Mesothelial cell of epicardium (in vitro differentiated cells): Measurements from ENCODE around the gene EIF3M. TPM values are rescaled to one million over a fixed set of nuclear protein-coding genes. Genes with fewer than 3 reads are reported as not detected.
A peak's percentile ranks its signal among the peaks of the same experiment; 100 is the strongest.
"Not testable (repeated sequence)": the region's sequence is repeated elsewhere in the genome, so short reads cannot be mapped to it uniquely, and the experiment has no call there.

Source experiments
- DNase-seq, 2 experiments: peaks; one replicate each; pipeline ENCODE4 v3.0.0; 2021; ENCODE audit warnings: low spot score in 2 of 2; ENCODE audit not compliant: unreplicated experiment in 2 of 2
- H3K27ac Mint-ChIP-seq: 2 replicates; pipeline ENCODE4 v1.8.0; 2021; ENCODE audit warnings: mixed read lengths
- H3K27me3 Mint-ChIP-seq: 2 replicates; pipeline ENCODE4 v1.8.0; 2021; ENCODE audit warnings: low read depth, mixed read lengths
- H3K36me3 Mint-ChIP-seq: 2 replicates; pipeline ENCODE4 v1.8.0; 2021; ENCODE audit warnings: mixed read lengths
- H3K4me1 Mint-ChIP-seq: 2 replicates; pipeline ENCODE4 v1.8.0; 2021; ENCODE audit warnings: mixed read lengths
- H3K4me3 Mint-ChIP-seq: 2 replicates; pipeline ENCODE4 v1.8.0; 2021; ENCODE audit warnings: mild to moderate bottlenecking, moderate library complexity, mixed read lengths
- H3K9me3 Mint-ChIP-seq: 2 replicates; pipeline ENCODE4 v1.8.0; 2021; ENCODE audit warnings: mixed read lengths
- CTCF ChIP-seq: fragments of 200-600 bp; sonication (generic); IDR thresholded peaks from one replicate; pipeline ENCODE4 v1.5.0; 2021; ENCODE audit warnings: antibody characterized with exemption; ENCODE audit not compliant: unreplicated experiment
- total RNA-seq: library from RNA; stranded (reverse); gene quantifications from 3 replicates; pipeline ENCODE4 v1.2.1, GENCODE V29; 2021

The EIF3M gene
- total RNA-seq, 1 donor from 2014 or later, result 440 TPM

- H3K27ac Mint-ChIP-seq, result no peak overlapping the region
- H3K9me3 Mint-ChIP-seq, result peaks cover 6% of the 10 kb centered on the region
- H3K36me3 Mint-ChIP-seq, result no peaks in the 10 kb centered on the region
- no peaks in the 10 kb centered on the region for H3K27me3 Mint-ChIP-seq
- peaks cover 32% of the 10 kb centered on the region for H3K4me1 Mint-ChIP-seq
- no peak for TF ChIP-seq CTCF
- H3K4me3 Mint-ChIP-seq, result no peak overlapping the region
- no peak for DNase-seq
Observed at GRCh38 chr11:32576456-32576855, 7.2 kb upstream of the EIF3M start.

DNA sequence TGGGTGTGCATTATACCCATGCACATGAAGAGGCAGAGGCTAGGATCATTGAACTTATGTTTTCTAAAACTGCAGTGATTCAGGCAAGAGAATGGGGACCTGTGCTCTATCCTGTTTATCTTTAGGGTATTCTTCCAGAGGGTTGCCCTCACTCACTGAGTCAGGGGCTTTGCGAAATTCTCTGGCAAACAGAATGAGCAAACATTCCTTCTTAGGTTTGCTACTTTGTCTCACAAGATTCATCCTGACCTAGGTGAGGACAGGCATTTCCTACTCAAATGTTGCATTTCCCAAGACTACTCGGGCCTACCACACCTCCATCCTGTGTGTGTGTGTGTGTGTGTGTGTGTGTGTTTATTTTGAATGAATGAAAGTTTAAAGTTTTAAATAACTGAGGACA, 2.7 kb upstream of the EIF3M start:
- H3K4me3 Mint-ChIP-seq, result no peak overlapping the region
- H3K27me3 Mint-ChIP-seq, result no peaks in the 10 kb centered on the region
- no peak for DNase-seq
- H3K36me3 Mint-ChIP-seq, result no peaks in the 10 kb centered on the region
- TF ChIP-seq CTCF, result no peak
- H3K27ac Mint-ChIP-seq, result no peak overlapping the region
- H3K4me1 Mint-ChIP-seq, result peaks cover 20% of the 10 kb centered on the region
- no peaks in the 10 kb centered on the region for H3K9me3 Mint-ChIP-seq

DNA sequence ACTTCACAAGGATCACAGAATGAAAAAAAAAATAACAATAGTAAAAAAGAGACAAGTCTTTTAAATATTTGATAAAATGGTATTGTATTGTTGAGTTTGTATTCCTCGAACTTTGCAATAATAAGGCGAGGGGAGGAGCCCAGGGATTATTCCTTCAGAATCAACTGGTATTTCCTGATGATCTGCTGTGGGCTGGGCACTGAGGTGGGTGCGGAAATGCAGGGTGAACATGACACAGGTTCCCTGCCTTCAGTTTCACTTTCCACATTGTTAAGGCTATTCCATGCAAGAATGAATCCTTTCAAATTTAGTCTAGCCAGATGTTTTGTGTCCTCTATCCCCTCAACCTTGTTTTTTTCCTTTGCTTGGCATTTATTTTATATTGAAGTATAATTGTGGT, 2.1 kb upstream of the EIF3M start:
- no peaks in the 10 kb centered on the region for H3K9me3 Mint-ChIP-seq
- no peak for TF ChIP-seq CTCF
- DNase-seq, result no peak
- no peak overlapping the region for H3K4me3 Mint-ChIP-seq
- H3K36me3 Mint-ChIP-seq, result no peaks in the 10 kb centered on the region
- H3K4me1 Mint-ChIP-seq, result peaks cover 23% of the 10 kb centered on the region
- no peak overlapping the region for H3K27ac Mint-ChIP-seq
- no peaks in the 10 kb centered on the region for H3K27me3 Mint-ChIP-seq

DNA sequence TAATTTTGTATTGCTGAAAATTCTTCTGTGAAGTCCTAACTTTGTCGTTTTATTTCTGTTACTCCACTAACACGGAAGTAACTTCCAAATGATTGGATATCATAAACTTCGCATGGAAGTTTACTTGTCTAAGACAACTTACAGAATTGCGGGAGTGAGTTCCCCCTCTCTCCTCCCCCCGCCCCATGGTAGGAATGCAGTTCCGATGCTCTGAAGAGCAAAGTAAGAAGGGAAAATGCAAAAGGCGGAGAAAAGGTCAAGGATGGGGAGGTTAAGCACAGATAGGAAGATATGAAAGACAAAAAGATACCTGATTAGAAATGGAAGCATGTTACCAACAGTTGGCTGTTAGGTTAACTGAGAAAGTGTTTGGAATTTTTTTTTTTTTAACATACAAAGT, 1.3 kb downstream of the EIF3M start:
- H3K36me3 Mint-ChIP-seq, result peaks cover 11% of the 10 kb centered on the region
- H3K4me1 Mint-ChIP-seq, result peaks cover 31% of the 10 kb centered on the region
- no peak for TF ChIP-seq CTCF
- no peaks in the 10 kb centered on the region for H3K27me3 Mint-ChIP-seq
- no peaks in the 10 kb centered on the region for H3K9me3 Mint-ChIP-seq
- H3K4me3 Mint-ChIP-seq, result peak overlapping the region; percentile 89
- peak overlapping the region; percentile 98 for H3K27ac Mint-ChIP-seq
- DNase-seq, result no peak

DNA sequence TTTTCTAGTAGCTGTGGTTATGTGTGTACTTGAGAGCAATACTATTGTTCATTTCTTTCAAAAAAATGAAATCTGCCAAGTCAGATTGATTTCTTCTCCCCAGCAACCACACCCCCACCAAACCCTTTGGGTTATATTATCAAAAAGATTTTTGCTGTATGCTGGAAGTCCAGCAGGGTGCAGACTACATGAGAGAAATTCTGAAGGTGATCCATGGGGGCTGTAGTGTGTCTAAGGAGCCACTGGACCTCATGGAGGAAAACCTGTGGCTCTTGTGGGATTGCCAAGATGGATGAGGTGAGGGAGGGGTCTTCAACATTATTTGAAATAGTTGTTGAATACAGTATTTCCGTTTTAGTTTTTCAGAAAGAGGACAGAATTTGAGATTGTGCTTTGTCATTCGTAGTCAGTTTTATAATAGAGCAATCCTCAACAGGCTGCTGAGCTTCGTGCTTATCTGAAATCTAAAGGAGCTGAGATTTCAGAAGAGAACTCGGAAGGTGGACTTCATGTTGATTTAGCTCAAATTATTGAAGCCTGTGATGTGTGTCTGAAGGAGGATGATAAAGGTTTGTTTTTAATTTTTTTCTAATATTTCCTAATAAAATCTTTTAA, 3.1 kb downstream of the EIF3M start:
- TF ChIP-seq CTCF, result no peak
- DNase-seq, result no peak
- Mint-ChIP-seq H3K9me3 (no peaks in the 10 kb centered on the region), H3K4me1 (peaks cover 31% of the 10 kb centered on the region), H3K36me3 (peaks cover 19% of the 10 kb centered on the region), H3K4me3 (peak overlapping the region; percentile 89), H3K27ac (peak overlapping the region; percentile 82), H3K27me3 (no peaks in the 10 kb centered on the region)

- TF ChIP-seq CTCF, result no peak
- Mint-ChIP-seq H3K27me3 (no peaks in the 10 kb centered on the region), H3K36me3 (peaks cover 52% of the 10 kb centered on the region), H3K4me1 (peaks cover 21% of the 10 kb centered on the region), H3K4me3 (no peak overlapping the region), H3K9me3 (no peaks in the 10 kb centered on the region), H3K27ac (no peak overlapping the region)
- no peak for DNase-seq
Observed at GRCh38 chr11:32594272-32594671, 10.6 kb downstream of the EIF3M start.

DNA sequence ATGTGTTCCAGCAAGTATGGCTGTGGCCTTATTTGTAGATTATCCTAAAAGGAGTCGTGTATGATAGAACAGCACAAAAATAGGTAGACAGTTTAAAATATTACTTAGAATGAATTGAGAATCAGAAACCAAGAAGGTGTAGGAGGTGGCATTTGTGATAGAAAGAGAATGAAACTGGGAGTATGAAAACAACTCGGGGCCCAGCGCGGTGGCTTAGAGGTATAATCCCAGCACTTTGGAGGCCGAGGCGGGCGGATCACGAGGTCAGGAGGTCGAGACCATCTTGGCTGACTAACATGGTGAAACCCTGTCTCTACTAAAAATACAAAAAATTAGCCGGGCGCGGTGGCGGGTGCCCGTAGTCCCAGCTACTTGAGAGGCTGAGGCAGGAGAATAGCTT, 12.5 kb downstream of the EIF3M start:
- H3K36me3 Mint-ChIP-seq, result peaks cover 46% of the 10 kb centered on the region
- H3K27ac Mint-ChIP-seq, result peak overlapping the region; percentile 79

More for the DNA sequence above, 12.5 kb downstream of the EIF3M start:
- not testable (repeated sequence) for DNase-seq, H3K27me3 Mint-ChIP-seq, H3K4me3 Mint-ChIP-seq, H3K9me3 Mint-ChIP-seq
- H3K4me1 Mint-ChIP-seq, result peaks cover 28% of the 10 kb centered on the region
